Body of pancreas (tissue), 4 donors: ENCODE data around the gene GOLGA8H.

Source experiments
- POLR2A ChIP-seq, 3 donors: fragments of 450-650 bp; IDR thresholded peaks; one replicate each; pipeline ENCODE4 v1.6.1; 2016; ENCODE audit warnings: antibody characterized with exemption in 3 of 3, mild to moderate bottlenecking in 2 of 3
- TF ChIP-seq, protein P1 (sequence below), 7 experiments: fragments of 450-650 bp in 4 of 7; fragments of 200-600 bp in 3 of 7; sonication (generic) in 3 of 7; IDR thresholded peaks; one replicate each; pipeline ENCODE4 v1.5.1; 2016 to 2019; ENCODE audit warnings: antibody characterized with exemption in 7 of 7

DNA sequence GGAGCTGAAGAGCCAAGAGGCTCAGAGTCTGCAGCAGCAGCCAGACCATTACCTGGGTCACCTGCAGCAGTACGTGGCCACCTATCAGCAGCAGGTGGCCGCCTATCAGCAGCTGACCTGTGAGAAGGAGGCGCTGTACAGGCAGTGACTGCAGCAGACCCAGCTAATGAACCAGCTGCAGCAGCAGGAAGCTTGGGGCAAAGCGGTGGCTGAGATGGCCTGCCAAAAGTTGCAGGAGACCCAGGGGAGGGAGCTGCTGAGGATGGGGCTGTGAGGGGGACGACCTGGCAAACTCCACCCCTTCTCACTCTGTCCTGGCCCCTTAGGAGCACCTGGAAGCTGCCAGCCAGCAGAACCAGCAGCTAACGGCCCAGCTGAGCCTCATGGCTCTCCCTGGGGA, 8.4 kb downstream of the GOLGA8H start:
- TF ChIP-seq, protein P1, sequence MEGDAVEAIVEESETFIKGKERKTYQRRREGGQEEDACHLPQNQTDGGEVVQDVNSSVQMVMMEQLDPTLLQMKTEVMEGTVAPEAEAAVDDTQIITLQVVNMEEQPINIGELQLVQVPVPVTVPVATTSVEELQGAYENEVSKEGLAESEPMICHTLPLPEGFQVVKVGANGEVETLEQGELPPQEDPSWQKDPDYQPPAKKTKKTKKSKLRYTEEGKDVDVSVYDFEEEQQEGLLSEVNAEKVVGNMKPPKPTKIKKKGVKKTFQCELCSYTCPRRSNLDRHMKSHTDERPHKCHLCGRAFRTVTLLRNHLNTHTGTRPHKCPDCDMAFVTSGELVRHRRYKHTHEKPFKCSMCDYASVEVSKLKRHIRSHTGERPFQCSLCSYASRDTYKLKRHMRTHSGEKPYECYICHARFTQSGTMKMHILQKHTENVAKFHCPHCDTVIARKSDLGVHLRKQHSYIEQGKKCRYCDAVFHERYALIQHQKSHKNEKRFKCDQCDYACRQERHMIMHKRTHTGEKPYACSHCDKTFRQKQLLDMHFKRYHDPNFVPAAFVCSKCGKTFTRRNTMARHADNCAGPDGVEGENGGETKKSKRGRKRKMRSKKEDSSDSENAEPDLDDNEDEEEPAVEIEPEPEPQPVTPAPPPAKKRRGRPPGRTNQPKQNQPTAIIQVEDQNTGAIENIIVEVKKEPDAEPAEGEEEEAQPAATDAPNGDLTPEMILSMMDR (IDR thresholded peaks at IDR 0.05) = peak in 1 of 7 experiments; percentile 6
- TF ChIP-seq POLR2A (IDR thresholded peaks at IDR 0.05) = peak; percentile 17 to 68 (median 68)
